Testis (tissue), 2 donors: ENCODE results near the gene CD300LF.

Experiments
- CTCF ChIP-seq, 3 experiments: fragments of 450-650 bp in 2 of 3; fragments of 200-600 bp in 1 of 3; sonication (generic) in 1 of 3; IDR thresholded peaks; one replicate each; pipeline ENCODE4 v1.5.1; 2016 to 2019; ENCODE audit warnings: antibody characterized with exemption in 3 of 3, mild to moderate bottlenecking in 2 of 3, moderate library complexity in 1 of 3
- POLR2A ChIP-seq: fragments of 450-650 bp; IDR thresholded peaks from one replicate; pipeline ENCODE4 v1.6.1; 2017; ENCODE audit warnings: antibody characterized with exemption, mild to moderate bottlenecking, moderate library complexity

GRCh38 chr17:74733365-74734122 lies 20.8 kb upstream of the CD300LF start:
- TF ChIP-seq POLR2A = no peak
- TF ChIP-seq CTCF (IDR thresholded peaks at IDR 0.05) = no peak
